WI38 (cell line): ENCODE results near the gene BANF1.

Experiments
- H3K4me3 ChIP-seq: 2 replicates; pipeline ENCODE4 v1.5.1; 2011; ENCODE audit warnings: low read depth, mild to moderate bottlenecking, control low read depth, low read length
- CTCF ChIP-seq: IDR thresholded peaks from 2 replicates; pipeline ENCODE4 v1.5.1; 2012; ENCODE audit warnings: low read depth, mild to moderate bottlenecking, control low read depth, low read length

BANF1 gene

GRCh38 chr11:66032957-66033735 is 30.8 kb downstream of the BANF1 start:
- no peak for TF ChIP-seq CTCF
- no peak overlapping the region for H3K4me3 ChIP-seq

GRCh38 chr11:66035653-66036333 is 33.5 kb downstream of the BANF1 start:
- no peak overlapping the region for H3K4me3 ChIP-seq
- TF ChIP-seq CTCF, result no peak

GRCh38 chr11:66036334-66036710 is 34.0 kb downstream of the BANF1 start:
- no peak overlapping the region for H3K4me3 ChIP-seq
- TF ChIP-seq CTCF, result no peak

GRCh38 chr11:66037327-66037726 is 35.0 kb downstream of the BANF1 start:
- TF ChIP-seq CTCF, result no peak
- no peak overlapping the region for H3K4me3 ChIP-seq

- TF ChIP-seq CTCF, result no peak
- no peak overlapping the region for H3K4me3 ChIP-seq
Measured at GRCh38 chr11:66039765-66040164, 37.5 kb downstream of the BANF1 start.

- H3K4me3 ChIP-seq, result no peak overlapping the region
- no peak for TF ChIP-seq CTCF
Measured at GRCh38 chr11:66042227-66042995, 40.1 kb downstream of the BANF1 start.
